Activated naive CD8-positive, alpha-beta T cell treated with anti-CD3 and anti-CD28 coated beads, Interleukin-2, amount 10 ng/mL, durations not matched to agents 7 days and 5 days (primary cell): ENCODE measurements around the gene PLCH2. TPM values are rescaled to one million over a fixed set of nuclear protein-coding genes. Genes with fewer than 3 reads are reported as not detected.

Experiments used
- ATAC-seq: fragments of 150-1000 bp; cut with Tn5 transposase; one replicate; pipeline ENCODE4 v1.10.0; 2021; ENCODE audit warnings: low read depth, moderate library complexity
- POLR2A ChIA-PET: fragments of 350-600 bp; sonication (Branson Sonifier 250); formaldehyde crosslinking; loops from one replicate; lab custom pipeline; 2021; ENCODE audit warnings: antibody characterized with exemption; lab: Charles Lee
- DNase-seq: peaks from one replicate; pipeline ENCODE4 v3.0.0; 2021
- H3K27ac Mint-ChIP-seq: one replicate; pipeline ENCODE4 v1.8.0; 2022; ENCODE audit warnings: mild to moderate bottlenecking, mixed read lengths
- H3K27me3 Mint-ChIP-seq: one replicate; pipeline ENCODE4 v1.8.0; 2022; ENCODE audit warnings: mild to moderate bottlenecking, moderate library complexity, mixed read lengths
- H3K36me3 Mint-ChIP-seq: one replicate; pipeline ENCODE4 v1.8.0; 2021; ENCODE audit warnings: mild to moderate bottlenecking, mixed read lengths
- H3K4me1 Mint-ChIP-seq: one replicate; pipeline ENCODE4 v1.8.0; 2021; ENCODE audit warnings: mixed read lengths
- H3K4me3 Mint-ChIP-seq: one replicate; pipeline ENCODE4 v1.8.0; 2022; ENCODE audit warnings: mild to moderate bottlenecking, moderate library complexity, mixed read lengths
- H3K9me3 Mint-ChIP-seq: one replicate; pipeline ENCODE4 v1.8.0; 2021; ENCODE audit warnings: mixed read lengths
- total RNA-seq, 2 experiments: library from RNA; stranded (reverse); gene quantifications; one replicate each; pipeline ENCODE4 v1.2.3, GENCODE V29; 2021

The PLCH2 gene
- total RNA-seq, 2 experiments from 2014 or later, result 28.2 to 30.3 TPM

- H3K4me1 Mint-ChIP-seq, result no peaks in the 10 kb centered on the region
- H3K9me3 Mint-ChIP-seq, result no peaks in the 10 kb centered on the region
- no peak overlapping the region for H3K4me3 Mint-ChIP-seq
- ATAC-seq, result no peak
- DNase-seq, result no peak
- POLR2A ChIA-PET, result no interaction called here
- no peak overlapping the region for H3K27ac Mint-ChIP-seq
- H3K36me3 Mint-ChIP-seq, result peaks cover 1% of the 10 kb centered on the region
- no peaks in the 10 kb centered on the region for H3K27me3 Mint-ChIP-seq
Measured at GRCh38 chr1:2510366-2511155, 34.5 kb downstream of the PLCH2 start.

GRCh38 chr1:2512862-2513421 is 36.9 kb downstream of the PLCH2 start:
- peaks cover 3% of the 10 kb centered on the region for H3K36me3 Mint-ChIP-seq
- H3K9me3 Mint-ChIP-seq, result no peaks in the 10 kb centered on the region
- DNase-seq, result no peak
- no peak overlapping the region for H3K4me3 Mint-ChIP-seq
- H3K4me1 Mint-ChIP-seq, result no peaks in the 10 kb centered on the region
- POLR2A ChIA-PET, result no interaction called here
- no peak overlapping the region for H3K27ac Mint-ChIP-seq
- no peaks in the 10 kb centered on the region for H3K27me3 Mint-ChIP-seq
- ATAC-seq, result no peak

DNA sequence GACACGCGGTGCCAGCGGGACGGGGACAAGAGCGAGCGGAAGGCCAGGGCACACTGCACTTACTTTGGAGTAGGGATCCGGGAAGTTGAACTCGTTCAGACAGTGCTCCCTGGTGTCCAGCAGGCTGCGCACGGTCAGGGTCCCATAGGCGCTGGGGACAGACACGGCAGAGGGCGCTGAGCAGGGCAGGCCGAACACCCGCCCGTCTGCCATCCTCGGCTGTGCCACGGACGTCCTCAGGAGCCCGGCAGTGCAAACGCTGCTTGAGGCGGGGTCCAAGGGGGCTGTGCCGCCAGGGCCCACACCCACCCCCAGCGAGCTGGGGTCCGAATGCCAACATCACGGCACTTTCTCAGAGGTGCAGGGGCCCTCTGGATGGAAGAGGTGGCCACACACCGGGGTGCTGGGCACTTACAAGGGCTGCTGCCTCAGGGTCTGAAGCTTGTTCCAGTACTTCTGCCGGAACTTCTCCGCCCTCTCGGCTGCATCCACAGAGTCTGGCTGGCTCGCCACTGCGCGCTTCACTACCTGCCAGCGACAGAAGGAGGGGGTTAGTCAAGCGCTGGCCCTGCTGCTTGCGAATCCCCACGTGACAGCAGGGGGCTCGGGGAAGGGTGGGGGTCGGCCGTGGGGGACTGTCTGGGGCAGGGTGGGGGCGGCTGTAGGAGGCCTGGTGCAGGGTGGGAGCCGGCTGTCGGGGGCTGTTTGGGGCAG is 38.0 kb downstream of the PLCH2 start:
- no peaks in the 10 kb centered on the region for H3K4me1 Mint-ChIP-seq
- peaks cover 6% of the 10 kb centered on the region for H3K36me3 Mint-ChIP-seq
- no peak for DNase-seq
- no peaks in the 10 kb centered on the region for H3K27me3 Mint-ChIP-seq
- ATAC-seq, result no peak
- no peak overlapping the region for H3K27ac Mint-ChIP-seq
- H3K9me3 Mint-ChIP-seq, result no peaks in the 10 kb centered on the region
- H3K4me3 Mint-ChIP-seq, result no peak overlapping the region
- POLR2A ChIA-PET, result no interaction called here

DNA sequence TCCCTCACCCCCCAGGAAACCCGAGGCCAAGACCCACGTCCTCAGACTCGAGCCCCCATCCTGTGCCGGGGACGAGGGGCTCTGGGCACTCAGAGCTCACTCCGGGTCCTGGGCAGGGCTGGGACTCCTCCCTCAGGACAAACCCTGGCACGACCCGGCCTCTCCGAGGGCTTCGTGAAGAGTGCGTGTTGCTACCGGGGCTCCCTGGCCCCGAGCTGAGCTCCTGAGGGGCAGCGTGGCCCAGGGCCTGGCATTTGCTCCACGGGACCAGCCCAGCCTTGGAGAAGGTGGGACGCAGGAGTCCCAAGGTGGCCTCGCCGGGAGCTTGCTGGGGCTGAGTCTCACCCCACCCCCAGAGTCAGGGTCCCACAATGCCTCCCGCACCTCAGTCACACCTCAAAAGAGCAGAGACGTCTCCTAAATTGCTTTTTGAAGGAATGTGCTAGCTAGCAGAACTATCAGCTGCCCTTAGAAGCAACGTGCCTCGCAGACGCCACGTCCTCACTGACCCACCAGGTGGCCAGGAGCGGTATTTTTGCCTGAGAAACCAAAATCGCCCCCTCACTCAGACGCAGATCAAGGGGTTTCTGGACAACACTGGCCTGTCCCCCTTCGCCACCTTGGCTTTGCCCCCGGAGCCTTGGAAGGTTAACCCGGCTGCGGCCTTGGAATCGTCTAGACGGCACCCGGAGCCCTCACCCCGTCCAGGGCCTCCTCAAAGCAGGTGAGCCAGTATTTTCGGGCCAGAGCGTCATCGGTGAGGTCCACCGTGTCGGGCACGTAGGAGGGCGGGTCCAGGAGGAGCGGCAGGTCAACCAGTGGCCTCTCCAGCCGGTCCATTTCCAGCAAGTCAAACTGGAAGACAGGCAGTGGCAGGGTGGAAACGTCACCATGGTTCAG is 39.0 kb downstream of the PLCH2 start:
- ATAC-seq, result no peak
- POLR2A ChIA-PET, result no interaction called here
- Mint-ChIP-seq H3K9me3 (no peaks in the 10 kb centered on the region), H3K36me3 (peaks cover 7% of the 10 kb centered on the region), H3K4me3 (no peak overlapping the region), H3K4me1 (no peaks in the 10 kb centered on the region), H3K27ac (no peak overlapping the region), H3K27me3 (no peaks in the 10 kb centered on the region)
- DNase-seq, result no peak

- POLR2A ChIA-PET, result no interaction called here
- ATAC-seq, result no peak
- Mint-ChIP-seq H3K27me3 (no peaks in the 10 kb centered on the region), H3K27ac (no peak overlapping the region), H3K4me1 (no peaks in the 10 kb centered on the region), H3K9me3 (no peaks in the 10 kb centered on the region), H3K4me3 (no peak overlapping the region), H3K36me3 (peaks cover 7% of the 10 kb centered on the region)
- no peak for DNase-seq
Measured at GRCh38 chr1:2515763-2516080, 39.6 kb downstream of the PLCH2 start.

GRCh38 chr1:2516124-2516523 is 40.0 kb downstream of the PLCH2 start:
- H3K4me3 Mint-ChIP-seq, result no peak overlapping the region
- H3K4me1 Mint-ChIP-seq, result no peaks in the 10 kb centered on the region
- POLR2A ChIA-PET, result no interaction called here
- H3K27me3 Mint-ChIP-seq, result no peaks in the 10 kb centered on the region
- no peaks in the 10 kb centered on the region for H3K9me3 Mint-ChIP-seq
- H3K27ac Mint-ChIP-seq, result no peak overlapping the region
- no peak for DNase-seq
- ATAC-seq, result no peak
- peaks cover 7% of the 10 kb centered on the region for H3K36me3 Mint-ChIP-seq

DNA sequence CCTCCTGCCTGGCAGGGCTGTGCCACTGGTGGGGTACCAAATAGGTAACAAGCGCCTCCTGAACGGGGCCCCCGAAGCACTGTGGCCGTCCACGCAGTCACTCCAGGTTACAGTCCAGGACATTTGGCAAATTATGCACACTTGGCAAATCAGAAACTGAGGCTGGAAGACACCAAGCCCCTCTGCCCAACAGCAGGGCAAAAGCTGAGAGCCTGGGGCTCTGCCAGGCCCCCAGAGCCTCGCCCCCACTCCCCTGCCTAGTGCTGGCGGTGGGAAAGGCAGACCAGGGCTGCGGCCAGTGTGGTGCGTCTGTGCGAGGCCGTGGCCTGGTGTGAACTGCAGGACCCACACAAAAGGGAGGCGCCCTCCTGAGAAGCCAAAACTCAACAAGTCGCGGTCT is 40.9 kb downstream of the PLCH2 start:
- ATAC-seq, result no peak
- no peak for DNase-seq
- POLR2A ChIA-PET, result no interaction called here
- peaks cover 7% of the 10 kb centered on the region for H3K36me3 Mint-ChIP-seq
- no peaks in the 10 kb centered on the region for H3K4me1 Mint-ChIP-seq
- no peak overlapping the region for H3K27ac Mint-ChIP-seq
- H3K4me3 Mint-ChIP-seq, result no peak overlapping the region
- H3K9me3 Mint-ChIP-seq, result no peaks in the 10 kb centered on the region
- H3K27me3 Mint-ChIP-seq, result no peaks in the 10 kb centered on the region

- no peak overlapping the region for H3K27ac Mint-ChIP-seq
- no peak overlapping the region for H3K4me3 Mint-ChIP-seq
- H3K27me3 Mint-ChIP-seq, result no peaks in the 10 kb centered on the region
- POLR2A ChIA-PET, result interaction anchor here (0.5 kb wide), 1 partner anchor 62 kb away, joined by 3 read pairs; no protein-coding TSS in a partner anchor
- ATAC-seq (no peak), DNase-seq (no peak)
- H3K4me1 Mint-ChIP-seq, result peaks cover 6% of the 10 kb centered on the region
- no peaks in the 10 kb centered on the region for H3K9me3 Mint-ChIP-seq
- H3K36me3 Mint-ChIP-seq, result peaks cover 7% of the 10 kb centered on the region
Measured at GRCh38 chr1:2517966-2518365, 41.9 kb downstream of the PLCH2 start.

- no peak for ATAC-seq
- Mint-ChIP-seq H3K9me3 (no peaks in the 10 kb centered on the region), H3K36me3 (peaks cover 7% of the 10 kb centered on the region), H3K27me3 (no peaks in the 10 kb centered on the region), H3K4me3 (no peak overlapping the region), H3K27ac (no peak overlapping the region), H3K4me1 (peaks cover 11% of the 10 kb centered on the region)
- no peak for DNase-seq
- POLR2A ChIA-PET, result no interaction called here
Measured at GRCh38 chr1:2518528-2518927, 42.4 kb downstream of the PLCH2 start.

DNA sequence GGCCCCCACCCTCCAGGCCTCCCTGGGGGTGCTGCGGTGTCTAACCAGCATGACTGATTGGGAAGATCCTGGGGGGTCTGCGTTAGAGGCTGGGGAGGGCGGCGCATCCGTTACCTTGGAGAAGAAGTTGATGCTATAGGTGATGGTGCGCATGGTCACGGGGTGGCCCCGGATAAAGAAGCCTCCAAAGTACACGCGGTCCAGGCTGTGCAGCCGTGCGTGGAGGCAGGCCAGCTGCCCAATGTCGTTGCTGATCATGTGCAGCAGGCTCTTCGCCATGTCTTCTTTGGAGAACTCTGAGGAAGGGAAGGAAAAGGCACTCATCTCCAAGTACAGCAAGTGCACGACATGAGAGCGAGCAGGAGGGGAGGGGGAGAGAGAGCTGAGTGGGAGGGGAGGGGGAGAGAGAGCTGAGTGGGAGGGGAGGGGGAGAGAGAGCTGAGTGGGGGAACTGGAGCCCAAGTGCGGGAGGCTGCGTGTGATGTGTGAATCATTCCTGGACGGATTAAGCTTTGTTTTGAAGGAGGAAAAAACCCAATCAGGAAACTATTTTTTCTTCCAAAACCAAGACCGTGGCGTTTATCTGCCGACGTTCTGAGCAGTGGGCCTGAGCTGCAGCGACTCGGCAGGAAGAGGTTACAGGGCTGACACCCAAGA is 43.1 kb downstream of the PLCH2 start:
- Mint-ChIP-seq H3K27ac (no peak overlapping the region), H3K9me3 (no peaks in the 10 kb centered on the region), H3K27me3 (no peaks in the 10 kb centered on the region), H3K4me1 (peaks cover 15% of the 10 kb centered on the region), H3K36me3 (peaks cover 7% of the 10 kb centered on the region), H3K4me3 (no peak overlapping the region)
- ATAC-seq (no peak), DNase-seq (no peak)
- POLR2A ChIA-PET, result interaction anchor here (1.0 kb wide), 1 partner anchor 98 kb away, joined by 3 read pairs; no protein-coding TSS in a partner anchor

- Mint-ChIP-seq H3K27ac (no peak overlapping the region), H3K4me3 (no peak overlapping the region), H3K4me1 (peaks cover 20% of the 10 kb centered on the region), H3K36me3 (peaks cover 7% of the 10 kb centered on the region), H3K27me3 (no peaks in the 10 kb centered on the region), H3K9me3 (no peaks in the 10 kb centered on the region)
- POLR2A ChIA-PET, result interaction anchor here (1.0 to 1.3 kb wide), 2 partner anchors 26 to 98 kb away, joined by 3 read pairs; no protein-coding TSS in a partner anchor
- DNase-seq (no peak), ATAC-seq (no peak)
Measured at GRCh38 chr1:2519729-2520128, 43.6 kb downstream of the PLCH2 start.

DNA sequence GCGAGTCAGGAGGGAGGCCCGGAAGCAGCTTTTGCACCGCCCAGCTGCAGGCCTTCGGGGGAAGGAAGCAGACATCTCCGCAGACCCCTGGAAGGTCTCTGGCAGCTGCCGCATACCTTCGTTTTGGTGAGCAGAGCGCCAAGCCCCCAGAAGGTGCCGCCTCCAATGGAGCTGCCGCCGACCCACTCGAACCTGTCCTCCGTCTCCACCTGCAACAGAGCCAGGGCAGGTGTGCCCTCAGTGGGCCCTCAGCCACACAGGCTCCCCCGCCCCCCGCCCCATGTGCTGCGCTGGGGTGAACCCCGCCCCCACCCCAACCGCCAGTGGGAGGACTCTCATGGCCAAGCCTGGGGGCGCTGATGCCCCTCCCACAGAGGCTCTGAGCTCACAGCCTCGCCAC is 44.1 kb downstream of the PLCH2 start:
- POLR2A ChIA-PET, result interaction anchor here (1.0 to 1.3 kb wide), 2 partner anchors 26 to 99 kb away, joined by 3 read pairs; no protein-coding TSS in a partner anchor
- H3K36me3 Mint-ChIP-seq, result peaks cover 7% of the 10 kb centered on the region

More for the DNA sequence above, 44.1 kb downstream of the PLCH2 start:
- ATAC-seq (no peak), DNase-seq (no peak)
- H3K9me3 Mint-ChIP-seq, result no peaks in the 10 kb centered on the region
- H3K4me3 Mint-ChIP-seq, result no peak overlapping the region
- no peaks in the 10 kb centered on the region for H3K27me3 Mint-ChIP-seq
- no peak overlapping the region for H3K27ac Mint-ChIP-seq
- H3K4me1 Mint-ChIP-seq, result peaks cover 24% of the 10 kb centered on the region
